Measurements from ENCODE around the gene RIC8A.

Gene RIC8A

GRCh38 chr11:230431-230830, 22.9 kb downstream of the RIC8A start:
- Histone ChIP-seq H4K20me1 (ENCODE audit: insufficient read depth, low read length, poor library complexity, severe bottlenecking) (no peaks in the 10 kb centered on the region), H3K36me3 (ENCODE audit: insufficient read depth, low read length) (no peaks in the 10 kb centered on the region), H3F3A (ENCODE audit: low read depth) (no peaks in the 10 kb centered on the region; the same call in 1 of the 2 replicates), H2AFZ (ENCODE audit: low read length) (no peak overlapping the region), H3K9ac (ENCODE audit: low read depth, low read length, poor library complexity, severe bottlenecking) (no peak overlapping the region), H3K79me2 (ENCODE audit: insufficient read depth, low read length) (peaks cover 5% of the 10 kb centered on the region; the same call in 1 of the 2 replicates), H3K9me2 (replicated peaks; ENCODE audit: low read depth, low read length) (no peaks in the 10 kb centered on the region), H3K9me3 (ENCODE audit: insufficient read depth, low read depth, low read length) (no peaks in the 10 kb centered on the region), H3K4me3 (ENCODE audit: low read length, poor library complexity, severe bottlenecking) (no peak overlapping the region), H3K4me2 (ENCODE audit: low read depth, low read length, poor library complexity, severe bottlenecking) (no peak overlapping the region), H3K27me3 (ENCODE audit: insufficient read depth, low read length, poor library complexity, severe bottlenecking) (no peaks in the 10 kb centered on the region), H3K4me1 (ENCODE audit: insufficient read depth, low read length, poor library complexity, severe bottlenecking) (peaks cover 14% of the 10 kb centered on the region)
- TF ChIP-seq CTCF (conservative IDR thresholded peaks at IDR 0.05; ENCODE audit: low read length) (no peak), EZH2phosphoT487 (IDR thresholded peaks at IDR 0.05; ENCODE audit: borderline replicate concordance) (no peak)

GRCh38 chr11:232783-233565, 25.5 kb downstream of the RIC8A start:
- Histone ChIP-seq H3K9me3 (ENCODE audit: insufficient read depth, low read depth, low read length) (no peaks in the 10 kb centered on the region), H3K4me2 (ENCODE audit: low read depth, low read length, poor library complexity, severe bottlenecking) (no peak overlapping the region), H3K27me3 (ENCODE audit: insufficient read depth, low read length, poor library complexity, severe bottlenecking) (no peaks in the 10 kb centered on the region), H3K9ac (ENCODE audit: low read depth, low read length, poor library complexity, severe bottlenecking) (no peak overlapping the region), H3K9me2 (replicated peaks; ENCODE audit: low read depth, low read length) (no peaks in the 10 kb centered on the region), H3F3A (ENCODE audit: low read depth) (peaks cover 4% of the 10 kb centered on the region), H2AFZ (ENCODE audit: low read length) (no peak overlapping the region), H3K36me3 (ENCODE audit: insufficient read depth, low read length) (no peaks in the 10 kb centered on the region), H3K4me1 (ENCODE audit: insufficient read depth, low read length, poor library complexity, severe bottlenecking) (peaks cover 15% of the 10 kb centered on the region), H3K79me2 (ENCODE audit: insufficient read depth, low read length) (peaks cover 21% of the 10 kb centered on the region), H4K20me1 (ENCODE audit: insufficient read depth, low read length, poor library complexity, severe bottlenecking) (peaks cover 10% of the 10 kb centered on the region), H3K4me3 (ENCODE audit: low read length, poor library complexity, severe bottlenecking) (no peak overlapping the region)
- TF ChIP-seq EZH2phosphoT487 (IDR thresholded peaks at IDR 0.05; ENCODE audit: borderline replicate concordance): no peak
- no peak for TF ChIP-seq CTCF (conservative IDR thresholded peaks at IDR 0.05; ENCODE audit: low read length)

GRCh38 chr11:235180-235579, 27.7 kb downstream of the RIC8A start:
- Histone ChIP-seq H3K27me3 (ENCODE audit: insufficient read depth, low read length, poor library complexity, severe bottlenecking) (no peaks in the 10 kb centered on the region), H3K79me2 (ENCODE audit: insufficient read depth, low read length) (peaks cover 42% of the 10 kb centered on the region), H3K4me1 (ENCODE audit: insufficient read depth, low read length, poor library complexity, severe bottlenecking) (peaks cover 28% of the 10 kb centered on the region), H3K36me3 (ENCODE audit: insufficient read depth, low read length) (no peaks in the 10 kb centered on the region), H2AFZ (ENCODE audit: low read length) (no peak overlapping the region), H3K9me2 (replicated peaks; ENCODE audit: low read depth, low read length) (no peaks in the 10 kb centered on the region), H3K4me2 (ENCODE audit: low read depth, low read length, poor library complexity, severe bottlenecking) (peak overlapping the region; percentile 91), H3K9ac (ENCODE audit: low read depth, low read length, poor library complexity, severe bottlenecking) (peak overlapping the region; percentile 93), H4K20me1 (ENCODE audit: insufficient read depth, low read length, poor library complexity, severe bottlenecking) (peaks cover 20% of the 10 kb centered on the region), H3F3A (ENCODE audit: low read depth) (peaks cover 4% of the 10 kb centered on the region), H3K4me3 (ENCODE audit: low read length, poor library complexity, severe bottlenecking) (peak overlapping the region; percentile 91), H3K9me3 (ENCODE audit: insufficient read depth, low read depth, low read length) (no peaks in the 10 kb centered on the region)
- TF ChIP-seq CTCF (conservative IDR thresholded peaks at IDR 0.05; ENCODE audit: low read length) (no peak), EZH2phosphoT487 (IDR thresholded peaks at IDR 0.05; ENCODE audit: borderline replicate concordance) (no peak)
